Gastroesophageal sphincter (tissue), 3 donors: ENCODE measurements around the gene PFDN1.

Experiments used
- EP300 ChIP-seq: sonication (generic); formaldehyde crosslinking; IDR thresholded peaks from one replicate; pipeline ENCODE4 v1.6.1; 2017; ENCODE audit warnings: antibody characterized with exemption, mild to moderate bottlenecking
- POLR2A ChIP-seq, 2 donors: fragments of 450-650 bp; IDR thresholded peaks; one replicate each; pipeline ENCODE4 v1.6.1; 2017; ENCODE audit warnings: antibody characterized with exemption in 2 of 2, mild to moderate bottlenecking in 2 of 2, moderate library complexity in 1 of 2
- POLR2AphosphoS5 ChIP-seq: sonication (generic); formaldehyde crosslinking; IDR thresholded peaks from one replicate; pipeline ENCODE4 v1.6.1; 2017; ENCODE audit warnings: antibody characterized with exemption
- TF ChIP-seq, protein P1 (sequence below), 4 experiments: fragments of 200-600 bp in 2 of 4; fragments of 450-650 bp in 2 of 4; sonication (generic) in 1 of 4; IDR thresholded peaks; one replicate each; pipeline ENCODE4 v1.5.1; 2017 to 2019; ENCODE audit warnings: antibody characterized with exemption in 4 of 4, mild to moderate bottlenecking in 2 of 4, moderate library complexity in 2 of 4

DNA sequence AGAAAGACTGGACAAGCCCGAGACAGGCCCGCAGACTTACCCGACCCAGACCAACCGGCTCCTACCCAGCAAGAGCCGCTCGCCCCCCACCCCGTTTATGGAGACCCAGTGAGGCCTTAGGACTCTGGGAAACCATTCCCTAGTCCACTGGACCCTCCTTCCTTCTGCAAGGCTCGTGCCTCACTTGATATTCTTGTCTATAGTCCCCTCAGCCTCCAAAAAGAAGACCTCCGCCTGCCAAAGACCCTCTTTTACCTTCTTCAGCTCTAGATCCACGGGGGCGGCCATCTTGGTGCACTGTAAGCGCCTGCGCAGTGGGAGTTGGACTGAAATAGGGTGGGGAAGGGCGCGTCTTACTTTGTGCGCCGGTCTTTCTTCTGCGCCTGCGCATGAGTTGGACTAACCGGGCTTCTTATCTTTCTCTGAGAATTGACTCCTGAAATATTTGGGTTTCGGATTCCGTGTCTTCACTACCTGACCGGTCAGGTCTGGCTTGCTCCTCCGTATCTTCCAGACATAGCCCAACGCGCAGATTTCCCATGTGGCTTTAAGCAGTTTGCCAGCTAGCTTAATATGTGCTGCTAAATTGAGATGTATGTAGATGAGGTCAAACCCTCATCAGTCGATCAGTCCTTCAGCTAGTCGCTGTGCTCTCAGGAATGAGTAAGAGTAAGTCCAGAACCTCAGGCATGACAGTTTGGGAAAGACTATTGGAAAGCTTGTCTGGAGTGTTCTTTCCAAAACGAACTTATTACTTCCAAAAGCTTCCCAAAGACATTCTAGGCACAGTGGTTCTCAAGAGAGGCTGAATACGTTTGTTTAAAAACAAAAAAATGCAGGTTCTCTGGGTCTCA lies at the start of gene PFDN1:
- TF ChIP-seq, protein P1, sequence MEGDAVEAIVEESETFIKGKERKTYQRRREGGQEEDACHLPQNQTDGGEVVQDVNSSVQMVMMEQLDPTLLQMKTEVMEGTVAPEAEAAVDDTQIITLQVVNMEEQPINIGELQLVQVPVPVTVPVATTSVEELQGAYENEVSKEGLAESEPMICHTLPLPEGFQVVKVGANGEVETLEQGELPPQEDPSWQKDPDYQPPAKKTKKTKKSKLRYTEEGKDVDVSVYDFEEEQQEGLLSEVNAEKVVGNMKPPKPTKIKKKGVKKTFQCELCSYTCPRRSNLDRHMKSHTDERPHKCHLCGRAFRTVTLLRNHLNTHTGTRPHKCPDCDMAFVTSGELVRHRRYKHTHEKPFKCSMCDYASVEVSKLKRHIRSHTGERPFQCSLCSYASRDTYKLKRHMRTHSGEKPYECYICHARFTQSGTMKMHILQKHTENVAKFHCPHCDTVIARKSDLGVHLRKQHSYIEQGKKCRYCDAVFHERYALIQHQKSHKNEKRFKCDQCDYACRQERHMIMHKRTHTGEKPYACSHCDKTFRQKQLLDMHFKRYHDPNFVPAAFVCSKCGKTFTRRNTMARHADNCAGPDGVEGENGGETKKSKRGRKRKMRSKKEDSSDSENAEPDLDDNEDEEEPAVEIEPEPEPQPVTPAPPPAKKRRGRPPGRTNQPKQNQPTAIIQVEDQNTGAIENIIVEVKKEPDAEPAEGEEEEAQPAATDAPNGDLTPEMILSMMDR (IDR thresholded peaks at IDR 0.05) = no peak
- no peak for TF ChIP-seq EP300
- TF ChIP-seq POLR2A (IDR thresholded peaks at IDR 0.05) = peak in 1 of 2 donors; percentile 26
- no peak for TF ChIP-seq POLR2AphosphoS5
